NCI-H1048 (cell line): ENCODE measurements around the gene IRF2BP1.
"Not testable (repeated sequence)": the region's sequence is repeated elsewhere in the genome, so short reads cannot be mapped to it uniquely, and the experiment has no call there.

ENCODE experiments used
- DNase-seq: peaks from one replicate; lab custom pipeline; 2025; lab: John Stamatoyannopoulos, UW

IRF2BP1 gene

GRCh38 chr19:45881082-45881908 lies 4.6 kb downstream of the IRF2BP1 start:
- no peak for DNase-seq

- DNase-seq: no peak
Observed at GRCh38 chr19:45879971-45880370, 6.0 kb downstream of the IRF2BP1 start.

GRCh38 chr19:45879055-45879454 lies 6.9 kb downstream of the IRF2BP1 start:
- DNase-seq: no peak

DNA sequence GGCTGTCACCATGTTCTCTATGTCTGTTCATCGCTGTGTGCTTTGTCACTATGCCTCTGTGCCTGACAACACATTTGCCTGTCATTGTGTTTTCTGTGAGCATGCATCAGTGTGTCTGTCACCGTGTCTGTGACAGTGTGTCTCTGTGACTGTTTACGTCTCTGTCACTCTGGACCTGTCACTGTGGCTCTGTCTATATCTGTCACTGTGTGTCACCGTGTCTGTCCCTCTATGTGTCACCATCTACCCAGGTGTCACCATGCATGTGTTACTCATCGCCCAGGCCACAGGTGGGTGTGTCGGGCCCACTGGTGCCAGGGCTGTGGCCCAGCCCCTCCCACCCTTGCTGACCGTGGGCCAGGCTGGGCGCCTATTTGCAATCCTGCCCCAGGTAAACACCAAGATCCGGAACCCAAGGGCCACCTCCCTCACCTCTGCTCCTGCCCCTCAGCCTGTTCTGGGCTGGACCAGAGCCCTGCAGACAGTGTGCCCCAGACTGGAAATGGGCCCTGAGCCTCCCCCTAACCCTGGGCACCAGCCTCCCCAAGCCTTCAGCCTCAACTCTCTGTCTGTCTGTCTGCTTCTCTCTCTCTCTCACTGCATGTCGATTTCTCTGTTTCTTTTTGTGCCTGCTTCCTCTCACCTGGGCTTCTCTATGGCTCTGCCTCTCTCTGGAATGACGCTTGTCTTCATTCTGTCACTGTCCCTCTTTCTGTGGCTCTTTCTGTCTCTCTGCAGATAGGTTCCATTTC lies 7.7 kb downstream of the IRF2BP1 start:
- no peak for DNase-seq

DNA sequence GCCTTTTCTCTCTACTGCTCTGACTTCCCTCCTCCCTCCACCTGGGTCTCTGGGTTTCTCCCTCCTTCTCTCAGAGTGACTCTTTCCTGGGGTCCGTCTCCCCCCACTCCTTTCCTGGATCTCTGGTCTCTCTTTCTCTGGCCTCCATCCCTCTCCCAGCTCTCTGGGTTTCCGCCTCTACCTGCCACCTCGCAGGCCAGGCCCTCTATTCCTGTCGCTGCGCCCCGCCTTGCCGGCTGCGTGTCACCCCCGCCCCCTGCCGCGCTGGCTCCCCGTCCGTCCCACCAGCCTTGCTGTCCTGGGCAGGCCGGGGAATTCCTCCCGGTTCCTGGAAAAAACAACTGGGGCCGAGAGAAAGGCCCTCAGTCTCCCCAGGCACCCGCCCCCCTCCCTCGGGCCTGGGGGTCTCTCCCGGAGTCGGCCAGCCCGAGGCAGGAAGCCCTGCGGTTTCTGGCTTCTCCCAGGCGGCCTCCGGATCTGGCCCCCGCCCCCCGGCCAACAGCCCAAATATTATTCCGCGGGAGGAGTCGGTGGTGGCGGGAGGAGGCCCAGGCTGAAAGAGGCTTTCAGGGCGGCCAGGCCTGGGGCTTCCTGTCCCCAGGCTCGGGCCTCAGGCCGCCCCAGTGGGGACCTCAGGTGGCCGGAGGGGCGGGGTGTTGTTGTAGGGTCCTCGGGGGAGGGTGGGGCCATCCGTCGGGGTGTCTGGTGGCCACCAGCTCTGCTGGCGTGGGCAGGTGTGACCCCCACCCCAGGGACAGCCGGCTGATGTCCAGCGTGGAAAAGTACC lies 9.3 kb downstream of the IRF2BP1 start:
- no peak for DNase-seq

GRCh38 chr19:45876161-45876410 lies 9.9 kb downstream of the IRF2BP1 start:
- DNase-seq: no peak

GRCh38 chr19:45874620-45874966 lies 11.3 kb downstream of the IRF2BP1 start:
- no peak for DNase-seq

DNA sequence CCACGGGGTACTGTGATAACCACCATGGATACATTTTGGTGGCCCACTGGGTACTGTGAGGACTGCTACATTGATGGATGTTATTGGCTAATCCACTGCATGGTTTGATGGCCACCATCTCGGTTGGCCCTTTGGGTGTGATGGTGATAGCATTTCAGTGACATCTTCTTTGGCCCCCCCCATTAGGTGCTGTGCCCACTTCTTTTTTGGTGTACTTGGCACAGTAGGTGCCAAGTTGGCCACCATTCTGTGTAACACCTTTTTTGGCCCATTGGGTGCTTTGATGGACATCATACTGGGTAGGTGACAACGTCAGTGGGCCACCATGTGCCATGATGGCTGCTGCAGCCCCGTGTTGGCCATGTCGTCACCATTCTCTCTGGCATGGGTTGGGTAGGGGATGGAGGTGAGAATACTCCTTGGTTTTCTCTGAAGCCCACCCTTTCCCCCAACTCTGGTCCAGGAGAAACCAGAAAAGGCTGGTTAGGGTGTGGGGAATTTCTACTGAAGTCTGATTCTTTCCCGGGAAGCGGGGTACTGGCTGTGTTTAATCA lies 12.6 kb downstream of the IRF2BP1 start:
- DNase-seq: no peak

DNA sequence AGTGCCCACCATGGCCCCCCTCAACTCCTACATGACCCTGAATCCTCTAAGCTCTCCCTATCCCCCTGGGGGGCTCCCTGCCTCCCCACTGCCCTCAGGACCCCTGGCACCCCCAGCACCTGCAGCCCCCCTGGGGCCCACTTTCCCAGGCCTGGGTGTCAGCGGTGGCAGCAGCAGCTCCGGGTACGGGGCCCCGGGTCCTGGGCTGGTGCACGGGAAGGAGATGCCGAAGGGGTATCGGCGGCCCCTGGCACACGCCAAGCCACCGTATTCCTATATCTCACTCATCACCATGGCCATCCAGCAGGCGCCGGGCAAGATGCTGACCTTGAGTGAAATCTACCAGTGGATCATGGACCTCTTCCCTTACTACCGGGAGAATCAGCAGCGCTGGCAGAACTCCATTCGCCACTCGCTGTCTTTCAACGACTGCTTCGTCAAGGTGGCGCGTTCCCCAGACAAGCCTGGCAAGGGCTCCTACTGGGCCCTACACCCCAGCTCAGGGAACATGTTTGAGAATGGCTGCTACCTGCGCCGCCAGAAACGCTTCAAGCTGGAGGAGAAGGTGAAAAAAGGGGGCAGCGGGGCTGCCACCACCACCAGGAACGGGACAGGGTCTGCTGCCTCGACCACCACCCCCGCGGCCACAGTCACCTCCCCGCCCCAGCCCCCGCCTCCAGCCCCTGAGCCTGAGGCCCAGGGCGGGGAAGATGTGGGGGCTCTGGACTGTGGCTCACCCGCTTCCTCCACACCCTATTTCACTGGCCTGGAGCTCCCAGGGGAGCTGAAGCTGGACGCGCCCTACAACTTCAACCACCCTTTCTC lies 13.6 kb downstream of the IRF2BP1 start:
- DNase-seq: no peak

DNA sequence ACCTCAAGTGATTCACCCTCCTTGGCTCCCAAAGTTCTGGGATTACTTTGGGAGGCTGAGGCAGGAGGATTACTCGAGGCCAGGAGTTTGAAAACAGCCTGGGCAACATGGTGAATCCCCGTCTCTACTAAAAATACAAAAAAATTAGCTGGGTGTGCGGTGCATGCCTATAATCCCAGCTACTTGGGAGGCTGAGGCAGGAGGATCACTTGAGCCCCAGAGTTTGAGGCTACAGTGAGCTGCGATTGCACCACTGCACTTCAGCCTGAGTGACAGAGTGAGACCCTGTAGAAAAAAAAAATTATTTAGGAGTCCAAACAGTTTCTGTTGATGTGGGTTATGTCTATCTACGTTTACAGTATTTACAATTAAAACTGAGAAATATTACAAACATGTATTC lies 15.1 kb downstream of the IRF2BP1 start:
- no peak for DNase-seq

GRCh38 chr19:45867241-45867640 lies 18.7 kb downstream of the IRF2BP1 start:
- DNase-seq: not testable (repeated sequence)

GRCh38 chr19:45866400-45867176 lies 19.4 kb downstream of the IRF2BP1 start:
- DNase-seq: no peak

GRCh38 chr19:45865269-45865948 lies 20.5 kb downstream of the IRF2BP1 start:
- DNase-seq: no peak

DNA sequence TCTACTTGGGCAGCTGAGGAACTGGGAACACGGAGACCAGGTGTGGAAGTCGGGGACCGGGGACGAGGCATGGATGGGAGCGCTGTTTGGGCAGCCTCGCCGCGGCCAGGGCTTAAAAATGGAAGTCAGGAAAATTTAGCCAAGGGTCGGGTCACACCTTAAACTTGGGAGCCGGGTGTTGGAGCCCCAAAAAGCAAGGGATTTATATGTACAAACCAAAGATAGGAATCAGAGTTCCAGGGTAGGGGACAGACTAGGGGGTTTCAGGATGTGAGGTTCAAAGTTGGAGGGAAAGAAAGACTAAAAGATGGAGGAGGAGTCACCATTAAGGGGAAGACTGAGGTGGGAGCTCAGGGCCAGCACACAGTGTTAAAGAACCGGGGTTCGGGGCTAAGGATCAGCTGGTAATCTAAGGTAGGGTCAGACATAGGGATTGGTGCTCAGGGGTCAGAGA lies 21.3 kb downstream of the IRF2BP1 start:
- no peak for DNase-seq

- DNase-seq: no peak
Observed at GRCh38 chr19:45863840-45864628, 21.9 kb downstream of the IRF2BP1 start, which contains the start of gene FOXA3. TSS of gene FOXA3 (plus strand) at chr19:45864326. CDS start at chr19:45864457, 131 bp downstream.

DNA sequence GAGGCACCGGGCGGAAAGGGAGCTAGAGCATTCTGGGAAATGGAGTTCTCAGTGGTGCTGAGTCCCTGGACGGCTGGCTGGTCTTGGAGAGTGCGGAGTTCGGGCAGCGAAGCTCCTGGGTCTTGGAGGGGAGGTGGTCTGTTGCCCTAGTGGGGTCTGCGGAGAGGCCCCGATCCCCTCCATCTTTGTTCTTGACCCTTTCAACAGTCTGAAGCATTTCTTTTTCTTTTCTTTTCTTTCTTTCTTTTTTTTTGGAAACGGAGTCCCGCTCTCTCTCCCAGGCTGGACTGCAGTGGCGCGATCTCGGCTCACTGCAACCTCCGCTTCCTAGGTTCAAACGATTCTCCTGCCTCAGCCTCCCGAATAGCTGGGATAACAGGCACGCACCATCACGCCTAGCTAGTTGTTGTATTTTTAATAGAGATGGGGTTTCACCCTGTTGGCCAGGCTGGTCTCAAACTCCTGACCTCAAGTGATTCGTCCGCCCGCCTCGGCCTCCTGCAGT lies 22.6 kb downstream of the IRF2BP1 start:
- no peak for DNase-seq

- peak; percentile 97 for DNase-seq
Observed at GRCh38 chr19:45862564-45863334, 23.2 kb downstream of the IRF2BP1 start, which contains the start of gene SYMPK. TSS of gene SYMPK (minus strand) at chr19:45863147. CDS start at chr19:45854495, 8,652 bp downstream.

- no peak for DNase-seq
Observed at GRCh38 chr19:45862271-45862563, 23.7 kb downstream of the IRF2BP1 start.
